SH-SY5Y (cell line): ENCODE results near the gene FOXF1.

ENCODE experiments used
- GATA2 ChIP-seq: IDR thresholded peaks from 2 replicates; pipeline ENCODE4 v1.6.1; 2011; ENCODE audit warnings: mild to moderate bottlenecking, low read depth, low read length
- GATA3 ChIP-seq: IDR thresholded peaks from 2 replicates; pipeline ENCODE4 v1.6.1; 2011; ENCODE audit warnings: low read depth, mild to moderate bottlenecking, low read length, moderate library complexity

GRCh38 chr16:86515777-86516622 lies 5.7 kb downstream of the FOXF1 start:
- no peak for TF ChIP-seq GATA2
- no peak for TF ChIP-seq GATA3
